Gastrocnemius medialis (tissue), 4 donors: ENCODE measurements around the gene SPATA24. TPM values are rescaled to one million over a fixed set of nuclear protein-coding genes. Genes with fewer than 3 reads are reported as not detected.
"Not testable (repeated sequence)": the region's sequence is repeated elsewhere in the genome, so short reads cannot be mapped to it uniquely, and the experiment has no call there.

ENCODE experiments used
- ATAC-seq, 2 donors: fragments of 150-250 bp; one replicate each; pipeline ENCODE4 v1.9.1; 2016
- DNase-seq, 2 donors: peaks; one replicate each; pipeline ENCODE4 v3.0.0-alpha.2; 2019
- H3K27ac ChIP-seq, 4 donors: fragments of 200-600 bp; sonication (generic); 1 replicate in 1 of 4; 2 replicates in 3 of 4; pipeline ENCODE4 v1.5.1; 2016 to 2018; ENCODE audit warnings: mild to moderate bottlenecking in 2 of 4, moderate library complexity in 1 of 4
- H3K27me3 ChIP-seq, 3 donors: fragments of 200-600 bp; sonication (generic) in 2 of 3; 1 replicate in 1 of 3; 2 replicates in 2 of 3; pipeline versions ENCODE4 v1.5.1 to v1.6.0; 2016 to 2019; ENCODE audit warnings: mild to moderate bottlenecking in 1 of 3, moderate library complexity in 1 of 3
- H3K36me3 ChIP-seq, 2 donors: fragments of 200-600 bp; sonication (generic) in 1 of 2; one replicate each; pipeline ENCODE4 v1.5.1; 2017 to 2018
- H3K4me1 ChIP-seq, 2 donors: fragments of 200-600 bp; sonication (generic) in 1 of 2; one replicate each; pipeline ENCODE4 v1.5.1; 2016 to 2017; ENCODE audit warnings: mild to moderate bottlenecking in 2 of 2
- H3K4me3 ChIP-seq, 4 donors: fragments of 200-600 bp; sonication (generic) in 3 of 4; 1 replicate in 1 of 4; 2 replicates in 3 of 4; pipeline ENCODE4 v1.5.1; 2016 to 2019; ENCODE audit warnings: mild to moderate bottlenecking in 2 of 4
- H3K9me3 ChIP-seq, 3 donors: fragments of 200-600 bp; sonication (generic) in 2 of 3; 1 replicate in 1 of 3; 2 replicates in 2 of 3; pipeline ENCODE4 v1.5.1; 2016 to 2019
- CTCF ChIP-seq, 5 experiments: fragments of 450-650 bp in 3 of 5; fragments of 200-600 bp in 2 of 5; sonication (generic) in 2 of 5; IDR thresholded peaks in 4 of 5; conservative IDR thresholded peaks in 1 of 5; 1 replicate in 4 of 5; 2 replicates in 1 of 5; pipeline ENCODE4 v1.5.1; 2016 to 2019; ENCODE audit warnings: antibody characterized with exemption in 5 of 5, mild to moderate bottlenecking in 3 of 5, moderate library complexity in 3 of 5
- POLR2A ChIP-seq, 2 donors: fragments of 450-650 bp; IDR thresholded peaks; one replicate each; pipeline ENCODE4 v1.6.1; 2017; ENCODE audit warnings: antibody characterized with exemption in 2 of 2, mild to moderate bottlenecking in 2 of 2, moderate library complexity in 2 of 2
- in situ Hi-C, 4 donors: fragments of 200-750 bp; cut with MboI; loops; one replicate each; pipeline versions ENCODE4 v1.15.0 to v1.8.0; 2017; ENCODE audit warnings: low sequenced_read_pairs in 4 of 4
- intact Hi-C: fragments of 100-400 bp; cut with DNase I; formaldehyde crosslinking; loops from one replicate; pipeline ENCODE4 v1.15.1; 2023; ENCODE audit warnings: low total_unique reads
- total RNA-seq, 4 donors: library from RNA; depleted of rRNA; stranded (reverse); fragments of >200 nt; gene quantifications; one replicate each; pipeline versions ENCODE4 v1.1.0 to v1.2.3, GENCODE V29; 2016

Gene SPATA24
- total RNA-seq, 4 donors from 2014 or later: 6.8 to 24.1 (median 12.5) TPM

DNA sequence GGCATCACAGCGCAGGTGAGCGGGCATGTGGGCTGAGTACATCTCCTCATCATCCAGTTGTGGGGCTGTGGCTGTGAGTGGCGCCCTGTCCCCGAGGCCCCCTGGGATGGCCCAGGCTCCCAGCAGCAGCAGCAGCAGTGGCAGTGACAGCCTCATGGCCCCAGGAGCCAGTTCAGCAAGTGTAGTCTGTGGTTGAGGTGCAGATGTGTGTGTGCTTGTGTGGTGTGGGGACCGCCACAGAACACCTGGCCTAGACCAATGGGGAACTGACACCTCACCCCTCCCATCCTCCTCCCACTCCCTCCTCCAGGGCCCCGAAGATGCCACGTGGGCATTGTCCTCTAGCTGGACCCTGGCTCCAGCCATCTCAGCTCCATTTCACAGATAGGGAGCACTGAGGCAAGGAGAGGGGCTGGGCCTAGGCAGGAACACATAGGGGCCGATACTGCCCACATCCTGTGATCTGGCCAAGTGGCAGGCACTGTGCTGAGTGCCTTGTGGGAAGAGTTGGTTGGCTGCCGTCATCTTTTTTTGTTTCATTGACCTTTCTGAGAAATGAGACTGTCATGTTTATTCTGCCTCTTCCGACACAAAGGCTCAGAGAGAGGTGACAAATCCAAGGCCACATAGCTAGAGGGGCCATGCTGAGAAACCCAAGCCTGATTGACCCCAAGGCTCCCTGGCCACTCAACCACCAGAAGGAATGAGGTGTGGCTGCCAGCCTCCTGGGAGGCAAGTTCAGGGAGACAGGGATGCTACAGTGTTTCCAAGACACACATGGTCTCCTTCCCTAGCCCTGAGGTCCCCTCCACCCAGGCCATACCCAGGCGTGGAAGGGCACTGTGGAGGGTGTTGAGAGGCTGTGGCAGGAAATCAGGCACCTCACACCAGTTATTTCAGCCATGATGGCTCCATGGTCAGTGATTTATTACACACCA is 13.9 kb downstream of the SPATA24 start, which contains the start of gene MZB1:
TSS of gene MZB1 (minus strand) at position 213 of the 938 bp plus-strand sequence. CDS start at position 156, 57 bp downstream.
- Histone ChIP-seq H3K27me3 (no peaks in the 10 kb centered on the region), H3K4me1 (peaks cover 17 to 46% of the 10 kb centered on the region in 2 donors), H3K27ac (peak within 1 kb of the TSS; percentile 99 to 100 (median 100)), H3K4me3 (no peak within 1 kb of the TSS), H3K36me3 (no peaks in the 10 kb centered on the region), H3K9me3 (no peaks in the 10 kb centered on the region)
- DNase-seq (peak in 1 of 2 donors; percentile 24), ATAC-seq (no peak)
- no peak for TF ChIP-seq CTCF (IDR thresholded peaks at IDR 0.05 in 4 of 5, conservative IDR thresholded peaks at IDR 0.05 in 1 of 5)
- TF ChIP-seq POLR2A (IDR thresholded peaks at IDR 0.05): no peak
- intact Hi-C loops: loop anchor here (1.0 to 5.0 kb wide), 2 partner anchors 16 to 1768 kb away; no protein-coding TSS in a partner anchor
- in situ Hi-C loops: no loop called here

GRCh38 chr5:139388198-139388821 is 15.6 kb downstream of the SPATA24 start:
- H3K4me3 ChIP-seq: no peak overlapping the region
- TF ChIP-seq CTCF (IDR thresholded peaks at IDR 0.05 in 4 of 5, conservative IDR thresholded peaks at IDR 0.05 in 1 of 5) (no peak), POLR2A (IDR thresholded peaks at IDR 0.05) (no peak)
- H3K9me3 ChIP-seq: no peaks in the 10 kb centered on the region
- in situ Hi-C loops: no loop called here
- intact Hi-C loops: no loop called here
- H3K27me3 ChIP-seq: no peaks in the 10 kb centered on the region
- peak in 1 of 2 donors; percentile 25 for DNase-seq
- H3K4me1 ChIP-seq: peaks cover 19 to 54% of the 10 kb centered on the region in 2 donors
- ATAC-seq: no peak
- H3K36me3 ChIP-seq: no peaks in the 10 kb centered on the region
- peak overlapping the region in 2 of 4 donors; percentile 3 to 49 for H3K27ac ChIP-seq

- no peak for TF ChIP-seq POLR2A (IDR thresholded peaks at IDR 0.05)
- no peak for TF ChIP-seq CTCF (IDR thresholded peaks at IDR 0.05 in 4 of 5, conservative IDR thresholded peaks at IDR 0.05 in 1 of 5)
- Histone ChIP-seq H3K27ac (peak overlapping the region in 2 of 4 donors; percentile 3 to 49), H3K4me3 (no peak overlapping the region), H3K36me3 (no peaks in the 10 kb centered on the region), H3K4me1 (peaks cover 19 to 48% of the 10 kb centered on the region in 2 donors), H3K27me3 (no peaks in the 10 kb centered on the region), H3K9me3 (no peaks in the 10 kb centered on the region)
- intact Hi-C loops: no loop called here
- in situ Hi-C loops: no loop called here
- ATAC-seq (no peak), DNase-seq (no peak)
Observed at GRCh38 chr5:139387611-139388197, 16.2 kb downstream of the SPATA24 start.

DNA sequence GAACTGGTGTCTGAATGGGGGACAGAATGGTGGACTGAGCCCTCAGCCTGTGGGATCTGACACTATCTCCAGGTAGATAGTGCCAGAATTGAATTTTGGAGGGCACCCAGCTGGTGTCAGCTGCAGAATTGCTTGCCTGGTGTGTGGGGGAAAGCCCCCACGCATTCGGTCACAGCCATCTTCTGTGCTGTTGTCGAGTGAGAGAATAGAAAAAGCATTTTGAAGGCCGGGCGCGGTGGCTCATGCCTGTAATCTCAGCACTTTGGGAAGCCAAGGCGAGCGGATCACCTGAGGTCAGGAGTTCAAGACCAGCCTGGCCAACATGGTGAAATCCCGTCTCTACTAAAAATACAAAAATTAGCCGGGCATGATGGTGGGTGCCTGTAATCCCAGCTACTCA is 16.9 kb downstream of the SPATA24 start:
- DNase-seq, H3K27me3 ChIP-seq, H3K27ac ChIP-seq, in situ Hi-C loops, intact Hi-C loops, ATAC-seq, H3K4me3 ChIP-seq, H3K36me3 ChIP-seq, H3K9me3 ChIP-seq: not testable (repeated sequence)
- peaks cover 19 to 42% of the 10 kb centered on the region in 2 donors for H3K4me1 ChIP-seq
